ENCODE data around the gene HLA-DPA1. TPM values are rescaled to one million over a fixed set of nuclear protein-coding genes. Genes with fewer than 3 reads are reported as not detected.

Gene HLA-DPA1
- total and polyA plus RNA-seq, 4 donors, result 12.0 to 49.3 (median 29.2) TPM

GRCh38 chr6:33052627-33053026, 20.8 kb downstream of the HLA-DPA1 start:
- no peaks in the 10 kb centered on the region for H3K36me3 ChIP-seq (ENCODE audit: control insufficient read depth in 4 of 4, insufficient read depth in 3 of 4, low read depth in 1 of 4, low read length in 3 of 4)
- no peak overlapping the region for H3K4me3 ChIP-seq (ENCODE audit: low read depth in 1 of 3, low read length in 3 of 3)
- no peak for DNase-seq (ENCODE audit: low spot score)
- H3K9ac ChIP-seq (ENCODE audit: low read depth in 1 of 2, low read length in 2 of 2), result no peak overlapping the region
- peaks cover 0 to 6% (median 2%) of the 10 kb centered on the region in 4 donors for H3K4me1 ChIP-seq (ENCODE audit: control insufficient read depth in 4 of 4, insufficient read depth in 4 of 4, low read length in 3 of 4)
- H3K27ac ChIP-seq (ENCODE audit: low read depth in 1 of 2, low read length in 2 of 2), result no peak overlapping the region
- TF ChIP-seq MAX (IDR thresholded peaks at IDR 0.05) (no peak), JUND (IDR thresholded peaks at IDR 0.05) (no peak), REST (IDR thresholded peaks at IDR 0.05) (no peak), TAF1 (conservative IDR thresholded peaks at IDR 0.05) (no peak), EGR1 (IDR thresholded peaks at IDR 0.05; ENCODE audit: low read depth in 2 of 2) (no peak), RAD21 (IDR thresholded peaks at IDR 0.05) (no peak), NR2F2 (IDR thresholded peaks at IDR 0.05) (no peak), ATF3 (IDR thresholded peaks at IDR 0.05) (no peak), FOXA1 (IDR thresholded peaks at IDR 0.05) (no peak)
- TF ChIP-seq, protein P1, sequence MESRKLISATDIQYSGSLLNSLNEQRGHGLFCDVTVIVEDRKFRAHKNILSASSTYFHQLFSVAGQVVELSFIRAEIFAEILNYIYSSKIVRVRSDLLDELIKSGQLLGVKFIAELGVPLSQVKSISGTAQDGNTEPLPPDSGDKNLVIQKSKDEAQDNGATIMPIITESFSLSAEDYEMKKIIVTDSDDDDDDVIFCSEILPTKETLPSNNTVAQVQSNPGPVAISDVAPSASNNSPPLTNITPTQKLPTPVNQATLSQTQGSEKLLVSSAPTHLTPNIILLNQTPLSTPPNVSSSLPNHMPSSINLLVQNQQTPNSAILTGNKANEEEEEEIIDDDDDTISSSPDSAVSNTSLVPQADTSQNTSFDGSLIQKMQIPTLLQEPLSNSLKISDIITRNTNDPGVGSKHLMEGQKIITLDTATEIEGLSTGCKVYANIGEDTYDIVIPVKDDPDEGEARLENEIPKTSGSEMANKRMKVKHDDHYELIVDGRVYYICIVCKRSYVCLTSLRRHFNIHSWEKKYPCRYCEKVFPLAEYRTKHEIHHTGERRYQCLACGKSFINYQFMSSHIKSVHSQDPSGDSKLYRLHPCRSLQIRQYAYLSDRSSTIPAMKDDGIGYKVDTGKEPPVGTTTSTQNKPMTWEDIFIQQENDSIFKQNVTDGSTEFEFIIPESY (IDR thresholded peaks at IDR 0.05), result no peak
- no peaks in the 10 kb centered on the region for H3K9me3 ChIP-seq (ENCODE audit: control insufficient read depth in 4 of 4, low read length in 3 of 4)
- no peaks in the 10 kb centered on the region for H3K27me3 ChIP-seq (ENCODE audit: control insufficient read depth in 4 of 4, insufficient read depth in 4 of 4, low read length in 3 of 4)

- Histone ChIP-seq H3K36me3 (ENCODE audit: control insufficient read depth in 4 of 4, insufficient read depth in 3 of 4, low read depth in 1 of 4, low read length in 3 of 4) (no peaks in the 10 kb centered on the region), H3K4me1 (ENCODE audit: control insufficient read depth in 4 of 4, insufficient read depth in 4 of 4, low read length in 3 of 4) (peaks cover 0 to 6% (median 2%) of the 10 kb centered on the region in 4 donors), H3K27me3 (ENCODE audit: control insufficient read depth in 4 of 4, insufficient read depth in 4 of 4, low read length in 3 of 4) (no peaks in the 10 kb centered on the region), H3K4me3 (ENCODE audit: low read depth in 1 of 3, low read length in 3 of 3) (no peak overlapping the region), H3K9ac (ENCODE audit: low read depth in 1 of 2, low read length in 2 of 2) (no peak overlapping the region), H3K27ac (ENCODE audit: low read depth in 1 of 2, low read length in 2 of 2) (no peak overlapping the region), H3K9me3 (ENCODE audit: control insufficient read depth in 4 of 4, low read length in 3 of 4) (no peaks in the 10 kb centered on the region)
- TF ChIP-seq MAX (IDR thresholded peaks at IDR 0.05) (no peak), RXRA (IDR thresholded peaks at IDR 0.05) (no peak), NR2F2 (IDR thresholded peaks at IDR 0.05) (no peak), GABPA (IDR thresholded peaks at IDR 0.05 in 1 of 2, conservative IDR thresholded peaks at IDR 0.05 in 1 of 2) (no peak), RAD21 (IDR thresholded peaks at IDR 0.05) (no peak), SP1 (IDR thresholded peaks at IDR 0.05) (no peak), EGR1 (IDR thresholded peaks at IDR 0.05; ENCODE audit: low read depth in 2 of 2) (no peak), TAF1 (conservative IDR thresholded peaks at IDR 0.05) (no peak), JUND (IDR thresholded peaks at IDR 0.05) (no peak), YY1 (IDR thresholded peaks at IDR 0.05) (no peak), FOXA2 (IDR thresholded peaks at IDR 0.05) (no peak), ATF3 (IDR thresholded peaks at IDR 0.05) (no peak)
- TF ChIP-seq, protein P1 (IDR thresholded peaks at IDR 0.05), result no peak
- TF ChIP-seq, protein P2, sequence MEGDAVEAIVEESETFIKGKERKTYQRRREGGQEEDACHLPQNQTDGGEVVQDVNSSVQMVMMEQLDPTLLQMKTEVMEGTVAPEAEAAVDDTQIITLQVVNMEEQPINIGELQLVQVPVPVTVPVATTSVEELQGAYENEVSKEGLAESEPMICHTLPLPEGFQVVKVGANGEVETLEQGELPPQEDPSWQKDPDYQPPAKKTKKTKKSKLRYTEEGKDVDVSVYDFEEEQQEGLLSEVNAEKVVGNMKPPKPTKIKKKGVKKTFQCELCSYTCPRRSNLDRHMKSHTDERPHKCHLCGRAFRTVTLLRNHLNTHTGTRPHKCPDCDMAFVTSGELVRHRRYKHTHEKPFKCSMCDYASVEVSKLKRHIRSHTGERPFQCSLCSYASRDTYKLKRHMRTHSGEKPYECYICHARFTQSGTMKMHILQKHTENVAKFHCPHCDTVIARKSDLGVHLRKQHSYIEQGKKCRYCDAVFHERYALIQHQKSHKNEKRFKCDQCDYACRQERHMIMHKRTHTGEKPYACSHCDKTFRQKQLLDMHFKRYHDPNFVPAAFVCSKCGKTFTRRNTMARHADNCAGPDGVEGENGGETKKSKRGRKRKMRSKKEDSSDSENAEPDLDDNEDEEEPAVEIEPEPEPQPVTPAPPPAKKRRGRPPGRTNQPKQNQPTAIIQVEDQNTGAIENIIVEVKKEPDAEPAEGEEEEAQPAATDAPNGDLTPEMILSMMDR (IDR thresholded peaks at IDR 0.05; ENCODE audit: low read depth, low read length, missing input control), result no peak
- DNase-seq (ENCODE audit: low spot score), result no peak
- WGBS, result 75% methylated on average over 6 of the region's 6 CpGs
Observed at GRCh38 chr6:33050014-33050810, 23.2 kb downstream of the HLA-DPA1 start.
